Lower leg skin (tissue), 3 donors: ENCODE results near the gene BST2.

Source experiments
- POLR2A ChIP-seq, 2 donors: fragments of 450-650 bp; IDR thresholded peaks; one replicate each; pipeline ENCODE4 v1.6.1; 2016 to 2017; ENCODE audit warnings: antibody characterized with exemption in 2 of 2, mild to moderate bottlenecking in 1 of 2, moderate library complexity in 1 of 2
- TF ChIP-seq, protein P1 (sequence below), 3 donors: fragments of 450-650 bp; IDR thresholded peaks; one replicate each; pipeline ENCODE4 v1.5.1; 2016; ENCODE audit warnings: antibody characterized with exemption in 3 of 3, mild to moderate bottlenecking in 3 of 3, moderate library complexity in 2 of 3

DNA sequence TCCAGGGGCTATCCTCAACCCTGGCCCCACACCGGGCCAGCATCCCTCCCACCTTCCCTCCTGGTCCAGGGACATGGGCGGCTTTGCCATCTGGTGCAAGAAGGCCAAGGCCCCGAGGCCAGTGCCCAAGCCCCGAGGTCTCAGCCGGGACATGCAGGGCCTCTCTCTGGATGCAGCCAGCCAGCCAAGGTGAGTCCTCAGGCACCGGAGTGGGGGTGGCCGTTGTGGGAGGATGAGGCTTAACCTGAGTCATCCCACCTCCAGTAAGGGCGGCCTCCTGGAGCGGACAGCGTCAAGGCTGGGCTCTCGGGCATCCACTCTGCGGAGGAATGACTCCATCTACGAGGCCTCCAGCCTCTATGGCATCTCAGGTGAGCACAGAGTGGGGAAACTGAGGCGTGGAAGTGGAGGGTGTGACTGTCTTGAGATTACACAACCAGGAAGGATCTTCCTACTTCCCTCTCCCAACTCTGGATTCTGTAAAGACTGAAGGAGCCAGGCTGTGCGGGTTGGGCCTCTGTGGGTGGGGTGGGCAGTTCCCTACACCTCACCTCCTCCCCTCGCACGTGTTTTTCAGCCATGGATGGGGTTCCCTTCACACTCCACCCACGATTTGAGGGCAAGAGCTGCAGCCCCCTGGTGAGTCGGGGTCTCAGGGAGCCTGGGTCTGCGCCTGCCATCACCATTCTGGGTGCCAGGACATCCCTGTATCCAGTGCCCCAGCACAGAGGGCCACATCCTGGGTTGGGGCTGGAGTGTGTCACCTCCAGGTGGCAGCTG is 18.2 kb upstream of the BST2 start:
- TF ChIP-seq, protein P1, sequence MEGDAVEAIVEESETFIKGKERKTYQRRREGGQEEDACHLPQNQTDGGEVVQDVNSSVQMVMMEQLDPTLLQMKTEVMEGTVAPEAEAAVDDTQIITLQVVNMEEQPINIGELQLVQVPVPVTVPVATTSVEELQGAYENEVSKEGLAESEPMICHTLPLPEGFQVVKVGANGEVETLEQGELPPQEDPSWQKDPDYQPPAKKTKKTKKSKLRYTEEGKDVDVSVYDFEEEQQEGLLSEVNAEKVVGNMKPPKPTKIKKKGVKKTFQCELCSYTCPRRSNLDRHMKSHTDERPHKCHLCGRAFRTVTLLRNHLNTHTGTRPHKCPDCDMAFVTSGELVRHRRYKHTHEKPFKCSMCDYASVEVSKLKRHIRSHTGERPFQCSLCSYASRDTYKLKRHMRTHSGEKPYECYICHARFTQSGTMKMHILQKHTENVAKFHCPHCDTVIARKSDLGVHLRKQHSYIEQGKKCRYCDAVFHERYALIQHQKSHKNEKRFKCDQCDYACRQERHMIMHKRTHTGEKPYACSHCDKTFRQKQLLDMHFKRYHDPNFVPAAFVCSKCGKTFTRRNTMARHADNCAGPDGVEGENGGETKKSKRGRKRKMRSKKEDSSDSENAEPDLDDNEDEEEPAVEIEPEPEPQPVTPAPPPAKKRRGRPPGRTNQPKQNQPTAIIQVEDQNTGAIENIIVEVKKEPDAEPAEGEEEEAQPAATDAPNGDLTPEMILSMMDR (IDR thresholded peaks at IDR 0.05) = no peak
- no peak for TF ChIP-seq POLR2A (IDR thresholded peaks at IDR 0.05)
